BJ (cell line): ENCODE data around the gene GHRHR. TPM values are rescaled to one million over a fixed set of nuclear protein-coding genes. Genes with fewer than 3 reads are reported as not detected.

Source experiments
- CTCF ChIA-PET: fragments of 350-600 bp; formaldehyde crosslinking; extraction: SDS; loops from one replicate; lab custom pipeline; 2021; ENCODE audit warnings: antibody characterized with exemption, inconsistent platforms; lab: Yijun Ruan, JAX
- POLR2A ChIA-PET: fragments of 300-600 bp; sonication (Branson Sonifier 250); formaldehyde crosslinking; extraction: SDS; loops from one replicate; lab custom pipeline; 2021; ENCODE audit warnings: antibody characterized with exemption; lab: Charles Lee
- DNase-seq: peaks from one replicate; pipeline ENCODE4 v3.0.0-alpha.2; 2011; ENCODE audit warnings: low read depth
- H3K27me3 ChIP-seq: 2 replicates; pipeline ENCODE4 v1.6.0; 2011; ENCODE audit warnings: low read length; ENCODE audit not compliant: control insufficient read depth, insufficient read depth
- H3K36me3 ChIP-seq: 2 replicates; pipeline ENCODE4 v1.5.1; 2011; ENCODE audit warnings: low read length; ENCODE audit not compliant: control insufficient read depth, insufficient read depth
- H3K4me3 ChIP-seq: 2 replicates; pipeline ENCODE4 v1.5.1; 2011; ENCODE audit warnings: low read depth, mild to moderate bottlenecking, control low read depth, low read length
- polyA plus RNA-seq: library from polyadenylated mRNA; depleted of rRNA; stranded (reverse); fragments of >200 nt; gene quantifications from 2 replicates; pipeline ENCODE4 v1.2.3, GENCODE V29; 2011
- TF ChIP-seq, protein P1 (sequence below): IDR thresholded peaks from 2 replicates; pipeline ENCODE4 v1.5.1; 2011; ENCODE audit warnings: low read depth, mild to moderate bottlenecking, control low read depth, inconsistent platforms, low read length, moderate library complexity; ENCODE audit not compliant: insufficient read depth

GHRHR gene
- polyA plus RNA-seq, 1 experiment = not detected

- CTCF ChIA-PET = interaction anchor here (2.8 kb wide), 1 partner anchor 22 kb away, joined by 15 read pairs; no protein-coding TSS in a partner anchor
- no peak for DNase-seq
- TF ChIP-seq, protein P1, sequence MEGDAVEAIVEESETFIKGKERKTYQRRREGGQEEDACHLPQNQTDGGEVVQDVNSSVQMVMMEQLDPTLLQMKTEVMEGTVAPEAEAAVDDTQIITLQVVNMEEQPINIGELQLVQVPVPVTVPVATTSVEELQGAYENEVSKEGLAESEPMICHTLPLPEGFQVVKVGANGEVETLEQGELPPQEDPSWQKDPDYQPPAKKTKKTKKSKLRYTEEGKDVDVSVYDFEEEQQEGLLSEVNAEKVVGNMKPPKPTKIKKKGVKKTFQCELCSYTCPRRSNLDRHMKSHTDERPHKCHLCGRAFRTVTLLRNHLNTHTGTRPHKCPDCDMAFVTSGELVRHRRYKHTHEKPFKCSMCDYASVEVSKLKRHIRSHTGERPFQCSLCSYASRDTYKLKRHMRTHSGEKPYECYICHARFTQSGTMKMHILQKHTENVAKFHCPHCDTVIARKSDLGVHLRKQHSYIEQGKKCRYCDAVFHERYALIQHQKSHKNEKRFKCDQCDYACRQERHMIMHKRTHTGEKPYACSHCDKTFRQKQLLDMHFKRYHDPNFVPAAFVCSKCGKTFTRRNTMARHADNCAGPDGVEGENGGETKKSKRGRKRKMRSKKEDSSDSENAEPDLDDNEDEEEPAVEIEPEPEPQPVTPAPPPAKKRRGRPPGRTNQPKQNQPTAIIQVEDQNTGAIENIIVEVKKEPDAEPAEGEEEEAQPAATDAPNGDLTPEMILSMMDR = no peak
These were observed 47.0 kb upstream of the GHRHR start for GRCh38 chr7:30916767-30917166.

DNA sequence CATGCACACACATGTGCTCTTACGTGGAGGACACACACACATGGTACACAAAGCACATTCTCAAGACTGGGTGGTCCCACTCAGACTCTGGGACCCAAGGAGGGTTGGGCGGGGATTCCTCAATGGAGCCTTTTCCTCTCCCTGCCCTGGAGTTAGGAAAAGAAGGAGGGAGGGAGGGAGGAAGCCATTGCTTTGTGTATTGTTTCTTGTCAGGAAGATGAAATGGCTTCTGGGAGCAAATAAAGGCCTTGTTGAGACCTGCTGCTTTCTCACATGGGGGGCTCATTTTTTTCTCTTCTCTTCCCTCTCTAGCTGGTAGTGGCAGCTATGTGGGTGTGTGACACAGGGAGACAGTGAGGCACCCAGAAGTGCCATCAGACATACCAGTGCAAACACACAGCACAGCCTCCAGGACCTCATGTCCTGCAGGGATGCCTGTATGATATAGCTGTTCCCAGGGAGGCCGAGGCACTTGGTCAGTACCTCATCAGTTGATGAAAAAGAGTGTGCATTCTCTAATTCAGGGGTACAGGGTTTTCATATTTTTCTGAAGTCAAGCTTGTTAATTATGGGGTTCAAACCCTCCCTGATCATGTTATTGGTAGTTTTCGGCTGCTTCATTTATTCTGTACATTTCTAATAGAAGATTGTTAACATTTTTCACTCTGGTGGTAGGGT is 46.4 kb upstream of the GHRHR start:
- DNase-seq = no peak
- ChIA-PET CTCF (interaction anchor here (2.8 kb wide), 1 partner anchor 21 kb away, joined by 15 read pairs; no protein-coding TSS in a partner anchor), POLR2A (no interaction called here)
- TF ChIP-seq, protein P1 = no peak
- Histone ChIP-seq H3K36me3 (no peaks in the 10 kb centered on the region), H3K4me3 (no peak overlapping the region), H3K27me3 (no peaks in the 10 kb centered on the region; the same call in 1 of the 2 replicates)

More at GRCh38 chr7:30916767-30917166, 47.0 kb upstream of the GHRHR start:
- POLR2A ChIA-PET = no interaction called here
- no peaks in the 10 kb centered on the region for H3K36me3 ChIP-seq
- H3K4me3 ChIP-seq = no peak overlapping the region
- H3K27me3 ChIP-seq = no peaks in the 10 kb centered on the region; the same call in 1 of the 2 replicates

DNA sequence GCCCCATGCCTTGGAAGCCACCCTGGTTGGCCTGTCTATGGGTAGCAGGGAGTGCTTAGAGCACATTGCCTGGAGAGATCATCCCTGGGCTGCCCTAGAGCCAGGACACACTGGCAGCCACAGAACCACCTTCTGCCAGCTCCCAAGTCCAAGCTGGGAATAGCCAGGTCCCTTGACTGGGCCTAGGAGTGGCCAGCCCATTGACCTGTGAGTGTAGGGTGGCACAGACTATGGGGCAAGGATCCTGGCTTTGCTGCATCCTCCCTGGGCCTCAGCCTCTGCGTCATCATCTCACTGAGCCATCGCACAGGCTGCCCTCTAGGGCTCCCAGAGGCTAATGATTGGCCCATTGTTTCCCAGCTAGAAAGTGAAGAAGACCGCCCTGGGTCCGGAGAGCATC is 45.1 kb upstream of the GHRHR start:
- Histone ChIP-seq H3K27me3 (no peaks in the 10 kb centered on the region), H3K4me3 (no peak overlapping the region), H3K36me3 (no peaks in the 10 kb centered on the region)
- TF ChIP-seq, protein P1 = no peak
- POLR2A ChIA-PET = interaction anchor here (0.6 kb wide), 1 partner anchor 9 kb away, joined by 12 read pairs; no protein-coding TSS in a partner anchor
- CTCF ChIA-PET = interaction anchor here (2.8 kb wide), 1 partner anchor 20 kb away, joined by 15 read pairs; no protein-coding TSS in a partner anchor
- DNase-seq = no peak

GRCh38 chr7:30920021-30920583 is 43.7 kb upstream of the GHRHR start:
- no peak overlapping the region for H3K4me3 ChIP-seq
- TF ChIP-seq, protein P1 = no peak
- CTCF ChIA-PET = interaction anchor here (1.1 to 6.4 kb wide), 3 partner anchors 9 to 28 kb away, joined by 4 to 51 read pairs (median 7); no protein-coding TSS in a partner anchor
- POLR2A ChIA-PET = no interaction called here
- no peaks in the 10 kb centered on the region for H3K27me3 ChIP-seq
- no peaks in the 10 kb centered on the region for H3K36me3 ChIP-seq
- DNase-seq = no peak
